Body of pancreas (tissue), 4 donors: Measurements from ENCODE around the gene FOXP1. TPM values are rescaled to one million over a fixed set of nuclear protein-coding genes. Genes with fewer than 3 reads are reported as not detected.

Experiments used
- ATAC-seq: fragments of 150-250 bp; one replicate; pipeline ENCODE4 v1.9.1; 2016
- DNase-seq, 4 donors: peaks; one replicate each; pipeline ENCODE4 v3.0.0-alpha.2; 2019
- H3K27ac ChIP-seq, 4 donors: fragments of 200-600 bp; sonication (generic); 1 replicate in 3 of 4; 2 replicates in 1 of 4; pipeline versions ENCODE4 v1.5.1 to v1.6.1; 2016 to 2019; ENCODE audit warnings: mild to moderate bottlenecking in 1 of 4, mixed read lengths in 1 of 4, moderate library complexity in 1 of 4
- H3K27me3 ChIP-seq, 2 donors: fragments of 200-600 bp; sonication (generic); one replicate each; pipeline ENCODE4 v1.6.0; 2016; ENCODE audit warnings: mild to moderate bottlenecking in 1 of 2
- H3K36me3 ChIP-seq, 2 donors: fragments of 200-600 bp; sonication (generic); replicated peaks in 1 of 2; 2 replicates each; pipeline ENCODE4 v1.5.1; 2016; ENCODE audit warnings: low read depth in 2 of 2; ENCODE audit not compliant: insufficient read depth in 1 of 2
- H3K4me1 ChIP-seq: fragments of 200-600 bp; sonication (generic); one replicate; pipeline ENCODE4 v1.6.0; 2016
- H3K4me3 ChIP-seq, 2 donors: fragments of 200-600 bp; sonication (generic); 1 replicate in 1 of 2; 2 replicates in 1 of 2; pipeline ENCODE4 v1.5.1; 2016 to 2019
- H3K9me3 ChIP-seq, 3 donors: fragments of 200-600 bp; sonication (generic); 1 replicate in 2 of 3; 2 replicates in 1 of 3; pipeline ENCODE4 v1.5.1; 2016
- CTCF ChIP-seq, 7 experiments: fragments of 450-650 bp in 4 of 7; fragments of 200-600 bp in 3 of 7; sonication (generic) in 3 of 7; IDR thresholded peaks; one replicate each; pipeline ENCODE4 v1.5.1; 2016 to 2019; ENCODE audit warnings: antibody characterized with exemption in 7 of 7
- POLR2A ChIP-seq, 3 donors: fragments of 450-650 bp; IDR thresholded peaks; one replicate each; pipeline ENCODE4 v1.6.1; 2016; ENCODE audit warnings: antibody characterized with exemption in 3 of 3, mild to moderate bottlenecking in 2 of 3
- WGBS, 2 donors: methylation state at CpG; one replicate each; pipeline ENCODE4 v1.1.5; 2017; 5-methylcytosine and 5-hydroxymethylcytosine counted together
- intact Hi-C: fragments of 100-400 bp; cut with DNase I; formaldehyde crosslinking; loops from one replicate; pipeline ENCODE4 v1.15.1; 2023
- total RNA-seq, 2 donors: library from RNA; depleted of rRNA; stranded (reverse); fragments of >200 nt; gene quantifications; one replicate each; pipeline ENCODE4 v1.1.0, GENCODE V29; 2016

The FOXP1 gene
- total RNA-seq, 2 donors from 2014 or later, result 85.7 to 86.1 TPM

GRCh38 chr3:71491154-71491752 is 92.3 kb downstream of the FOXP1 start:
- no peak overlapping the region for H3K27ac ChIP-seq
- no peaks in the 10 kb centered on the region for H3K9me3 ChIP-seq
- intact Hi-C loops, result no loop called here
- H3K4me1 ChIP-seq, result no peaks in the 10 kb centered on the region
- TF ChIP-seq POLR2A (IDR thresholded peaks at IDR 0.05) (no peak), CTCF (IDR thresholded peaks at IDR 0.05) (no peak)
- 86 to 87% methylated on average over 9 of the region's 9 CpGs for WGBS, 2 donors
- no peaks in the 10 kb centered on the region for H3K27me3 ChIP-seq
- no peaks in the 10 kb centered on the region for H3K36me3 ChIP-seq
- ATAC-seq (no peak), DNase-seq (no peak)
- no peak overlapping the region for H3K4me3 ChIP-seq

- Histone ChIP-seq H3K36me3 (no peaks in the 10 kb centered on the region), H3K27me3 (no peaks in the 10 kb centered on the region), H3K4me1 (no peaks in the 10 kb centered on the region), H3K9me3 (no peaks in the 10 kb centered on the region), H3K4me3 (no peak overlapping the region), H3K27ac (no peak overlapping the region)
- no peak for DNase-seq
- ATAC-seq, result no peak
- intact Hi-C loops, result no loop called here
- WGBS, 2 donors, result 98 to 100% methylated on average over 3 of the region's 3 CpGs
- TF ChIP-seq POLR2A (IDR thresholded peaks at IDR 0.05) (no peak), CTCF (IDR thresholded peaks at IDR 0.05) (no peak)
Measured at GRCh38 chr3:71490692-71491091, 92.8 kb downstream of the FOXP1 start.

- intact Hi-C loops, result no loop called here
- Histone ChIP-seq H3K9me3 (no peaks in the 10 kb centered on the region), H3K36me3 (no peaks in the 10 kb centered on the region), H3K27ac (no peak overlapping the region), H3K4me1 (no peaks in the 10 kb centered on the region), H3K4me3 (no peak overlapping the region), H3K27me3 (no peaks in the 10 kb centered on the region)
- 87 to 94% methylated on average over 9 of the region's 9 CpGs for WGBS, 2 donors
- no peak for DNase-seq
- ATAC-seq, result no peak
- TF ChIP-seq CTCF (IDR thresholded peaks at IDR 0.05) (no peak), POLR2A (IDR thresholded peaks at IDR 0.05) (no peak)
Measured at GRCh38 chr3:71489315-71489761, 94.2 kb downstream of the FOXP1 start.

GRCh38 chr3:71488882-71489281 is 94.6 kb downstream of the FOXP1 start:
- no peaks in the 10 kb centered on the region for H3K4me1 ChIP-seq
- no peaks in the 10 kb centered on the region for H3K27me3 ChIP-seq
- whole genome bisulfite sequencing, 2 donors, result 84 to 89% methylated on average over 9 of the region's 9 CpGs
- H3K36me3 ChIP-seq, result no peaks in the 10 kb centered on the region
- DNase-seq (no peak), ATAC-seq (no peak)
- intact Hi-C loops, result no loop called here
- no peak for TF ChIP-seq CTCF (IDR thresholded peaks at IDR 0.05)
- TF ChIP-seq POLR2A (IDR thresholded peaks at IDR 0.05), result no peak
- no peak overlapping the region for H3K27ac ChIP-seq
- no peak overlapping the region for H3K4me3 ChIP-seq
- H3K9me3 ChIP-seq, result no peaks in the 10 kb centered on the region

- Histone ChIP-seq H3K27me3 (no peaks in the 10 kb centered on the region), H3K36me3 (no peaks in the 10 kb centered on the region), H3K9me3 (no peaks in the 10 kb centered on the region), H3K27ac (no peak overlapping the region), H3K4me3 (no peak overlapping the region), H3K4me1 (no peaks in the 10 kb centered on the region)
- TF ChIP-seq CTCF (IDR thresholded peaks at IDR 0.05) (no peak), POLR2A (IDR thresholded peaks at IDR 0.05) (no peak)
- DNase-seq, result no peak
- ATAC-seq, result no peak
- 76 to 83% methylated on average over 6 of the region's 6 CpGs for WGBS, 2 donors
- intact Hi-C loops, result no loop called here
Measured at GRCh38 chr3:71488391-71488809, 95.1 kb downstream of the FOXP1 start.
